K562 (cell line): ENCODE results near the gene WDCP. TPM values are rescaled to one million over a fixed set of nuclear protein-coding genes. Genes with fewer than 3 reads are reported as not detected.

Source experiments
- ARNT ChIP-seq, 2 experiments: fragments of 450-650 bp; IDR thresholded peaks; 2 replicates each; pipeline ENCODE4 v1.6.1; 2016; ENCODE audit warnings: mild to moderate bottlenecking in 1 of 2
- BDP1 ChIP-seq: IDR thresholded peaks from 3 replicates; pipeline ENCODE4 v1.6.1; 2011; ENCODE audit not compliant: insufficient read length, insufficient read depth
- CHCHD3 ChIP-seq: fragments of 250-450 bp; sonication (Bioruptor Pico); IDR thresholded peaks from 2 replicates; pipeline ENCODE4 v2.1.2; 2022; ENCODE audit warnings: mild to moderate bottlenecking
- DMBX1 ChIP-seq: fragments of 250-450 bp; sonication (Bioruptor Pico); IDR thresholded peaks from 2 replicates; pipeline ENCODE4 v1.8.0; 2022; ENCODE audit warnings: inconsistent platforms, mild to moderate bottlenecking, moderate library complexity, borderline replicate concordance
- HDAC6 ChIP-seq: IDR thresholded peaks from 2 replicates; pipeline ENCODE4 v1.6.1; 2012; ENCODE audit warnings: low read depth, mild to moderate bottlenecking, control low read depth, inconsistent platforms, low read length, moderate library complexity
- IFI16 ChIP-seq: fragments of 250-450 bp; sonication (Bioruptor Pico); IDR thresholded peaks from 2 replicates; pipeline ENCODE4 v2.1.2; 2022; ENCODE audit warnings: mild to moderate bottlenecking, inconsistent platforms
- KLF16 ChIP-seq: IDR thresholded peaks from 2 replicates; pipeline ENCODE4 v1.6.1; 2016; ENCODE audit warnings: antibody characterized with exemption
- MTA2 ChIP-seq: fragments of 450-650 bp; IDR thresholded peaks from 2 replicates; pipeline ENCODE4 v1.6.1; 2016; ENCODE audit warnings: low read depth
- NR1H2 ChIP-seq: sonication (generic); formaldehyde crosslinking; IDR thresholded peaks from 2 replicates; pipeline ENCODE4 v1.4.0; 2020; ENCODE audit warnings: mild to moderate bottlenecking, missing genetic modification reagents
- RAD51 ChIP-seq: fragments of 450-650 bp; IDR thresholded peaks from 2 replicates; pipeline ENCODE4 v1.7.1; 2016; ENCODE audit warnings: low read depth, mild to moderate bottlenecking, borderline replicate concordance
- SMC3 ChIP-seq: conservative IDR thresholded peaks from 2 replicates; pipeline ENCODE4 v1.6.1; 2011; ENCODE audit warnings: low read depth, low read length, improper control_type of control experiment; ENCODE audit not compliant: insufficient read depth
- ZBTB17 ChIP-seq: fragments of 450-650 bp; formaldehyde crosslinking; IDR thresholded peaks from 2 replicates; pipeline ENCODE4 v1.4.0; 2020; ENCODE audit warnings: mild to moderate bottlenecking
- ZC3H11A ChIP-seq: IDR thresholded peaks from 2 replicates; pipeline ENCODE4 v1.6.1; 2012; ENCODE audit warnings: low read depth, low read length, improper control_type of control experiment
- ZNF3 ChIP-seq: fragments of 250-450 bp; sonication (Bioruptor Pico); IDR thresholded peaks from 2 replicates; pipeline ENCODE4 v1.5.0; 2021; ENCODE audit warnings: mild to moderate bottlenecking, moderate library complexity
- ZNF445 ChIP-seq: fragments of 250-450 bp; sonication (Bioruptor Pico); IDR thresholded peaks from 2 replicates; pipeline ENCODE4 v1.4.0; 2020; ENCODE audit warnings: low read depth, mild to moderate bottlenecking, moderate library complexity
- ZNF589 ChIP-seq: fragments of 200-800 bp; sonication (Bioruptor generic); IDR thresholded peaks from 2 replicates; pipeline ENCODE4 v1.6.1; 2016; ENCODE audit warnings: low read depth, missing genetic modification characterization, missing compliant biosample characterization
- ZNF75A ChIP-seq: fragments of 450-650 bp; formaldehyde crosslinking; IDR thresholded peaks from 2 replicates; pipeline ENCODE4 v1.4.0; 2020; ENCODE audit warnings: mild to moderate bottlenecking
- polyA plus RNA-seq, 8 experiments: library from polyadenylated mRNA; depleted of rRNA in 4 of 8; stranded (reverse) in 5 of 8; unstranded in 3 of 8; fragments of >200 nt; fragmentation: Nextera tagmentation in 2 of 8; fragmentation: Illumina TruSeq in 1 of 8; extraction: Ambion mirVana in 2 of 8; extraction: Trizol in 1 of 8; gene quantifications; 2 replicates each; pipeline versions ENCODE4 v1.2.1 to v1.2.3, GENCODE V29; 2011 to 2014; ENCODE audit warnings: inconsistent platforms in 1 of 8, missing spikeins in 1 of 8
- total RNA-seq, 7 experiments: library from RNA; depleted of rRNA in 6 of 7; stranded (reverse); fragments of >200 nt in 6 of 7; fragmentation: Illumina TruSeq in 2 of 7; extraction: Trizol in 2 of 7; gene quantifications; 2 replicates each; pipeline versions ENCODE4 v1.2.1 to v1.2.3, GENCODE V29; 2011 to 2021; ENCODE audit warnings: low replicate concordance in 1 of 7
- TF ChIP-seq, protein P1 (sequence below), 2 experiments: fragments of 450-650 bp; IDR thresholded peaks; 2 replicates each; pipeline ENCODE4 v1.6.1; 2016
- TF ChIP-seq, protein P2 (sequence below): sonication (generic); formaldehyde crosslinking; IDR thresholded peaks from 2 replicates; pipeline ENCODE4 v1.8.0; 2022; ENCODE audit warnings: missing genetic modification reagents, mild to moderate bottlenecking, borderline replicate concordance
- TF ChIP-seq, protein P3 (sequence below), 2 experiments: IDR thresholded peaks; 2 replicates each; pipeline ENCODE4 v1.6.1; 2012; ENCODE audit warnings: improper control_type of control experiment in 2 of 2, low read depth in 2 of 2, low read length in 2 of 2, borderline replicate concordance in 1 of 2

The WDCP gene
- total and polyA plus RNA-seq, 9 of the 15 experiments (the other 6 are each of a cell fraction or from before 2014, with no cell fraction given): 10.1 to 41.4 (median 21.8) TPM

- TF ChIP-seq ZNF589 (CRISPR knock-in tag): no peak
- TF ChIP-seq, protein P1, sequence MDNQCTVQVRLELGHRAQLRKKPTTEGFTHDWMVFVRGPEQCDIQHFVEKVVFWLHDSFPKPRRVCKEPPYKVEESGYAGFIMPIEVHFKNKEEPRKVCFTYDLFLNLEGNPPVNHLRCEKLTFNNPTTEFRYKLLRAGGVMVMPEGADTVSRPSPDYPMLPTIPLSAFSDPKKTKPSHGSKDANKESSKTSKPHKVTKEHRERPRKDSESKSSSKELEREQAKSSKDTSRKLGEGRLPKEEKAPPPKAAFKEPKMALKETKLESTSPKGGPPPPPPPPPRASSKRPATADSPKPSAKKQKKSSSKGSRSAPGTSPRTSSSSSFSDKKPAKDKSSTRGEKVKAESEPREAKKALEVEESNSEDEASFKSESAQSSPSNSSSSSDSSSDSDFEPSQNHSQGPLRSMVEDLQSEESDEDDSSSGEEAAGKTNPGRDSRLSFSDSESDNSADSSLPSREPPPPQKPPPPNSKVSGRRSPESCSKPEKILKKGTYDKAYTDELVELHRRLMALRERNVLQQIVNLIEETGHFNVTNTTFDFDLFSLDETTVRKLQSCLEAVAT (IDR thresholded peaks at IDR 0.05): no peak
- peak; percentile 54 to 90; a peak in 2 of 4 replicates for TF ChIP-seq ARNT (IDR thresholded peaks at IDR 0.05)
- TF ChIP-seq DMBX1 (CRISPR knock-in tag): no peak; the same call in 1 of the 2 replicates
- TF ChIP-seq MTA2: no peak
- no peak; the same call in 1 of the 2 replicates for TF ChIP-seq ZBTB17 (CRISPR knock-in tag)
- no peak for TF ChIP-seq HDAC6
- TF ChIP-seq, protein P2, sequence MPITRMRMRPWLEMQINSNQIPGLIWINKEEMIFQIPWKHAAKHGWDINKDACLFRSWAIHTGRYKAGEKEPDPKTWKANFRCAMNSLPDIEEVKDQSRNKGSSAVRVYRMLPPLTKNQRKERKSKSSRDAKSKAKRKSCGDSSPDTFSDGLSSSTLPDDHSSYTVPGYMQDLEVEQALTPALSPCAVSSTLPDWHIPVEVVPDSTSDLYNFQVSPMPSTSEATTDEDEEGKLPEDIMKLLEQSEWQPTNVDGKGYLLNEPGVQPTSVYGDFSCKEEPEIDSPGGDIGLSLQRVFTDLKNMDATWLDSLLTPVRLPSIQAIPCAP (CRISPR knock-in tag): no peak
- TF ChIP-seq ZNF3 (CRISPR knock-in tag): no peak
- no peak for TF ChIP-seq ZNF445 (CRISPR knock-in tag)
- TF ChIP-seq NR1H2: no peak
- TF ChIP-seq IFI16 (CRISPR knock-in tag): no peak
- TF ChIP-seq ZNF75A (CRISPR knock-in tag): no peak
- TF ChIP-seq RAD51: no peak
- TF ChIP-seq, protein P3, sequence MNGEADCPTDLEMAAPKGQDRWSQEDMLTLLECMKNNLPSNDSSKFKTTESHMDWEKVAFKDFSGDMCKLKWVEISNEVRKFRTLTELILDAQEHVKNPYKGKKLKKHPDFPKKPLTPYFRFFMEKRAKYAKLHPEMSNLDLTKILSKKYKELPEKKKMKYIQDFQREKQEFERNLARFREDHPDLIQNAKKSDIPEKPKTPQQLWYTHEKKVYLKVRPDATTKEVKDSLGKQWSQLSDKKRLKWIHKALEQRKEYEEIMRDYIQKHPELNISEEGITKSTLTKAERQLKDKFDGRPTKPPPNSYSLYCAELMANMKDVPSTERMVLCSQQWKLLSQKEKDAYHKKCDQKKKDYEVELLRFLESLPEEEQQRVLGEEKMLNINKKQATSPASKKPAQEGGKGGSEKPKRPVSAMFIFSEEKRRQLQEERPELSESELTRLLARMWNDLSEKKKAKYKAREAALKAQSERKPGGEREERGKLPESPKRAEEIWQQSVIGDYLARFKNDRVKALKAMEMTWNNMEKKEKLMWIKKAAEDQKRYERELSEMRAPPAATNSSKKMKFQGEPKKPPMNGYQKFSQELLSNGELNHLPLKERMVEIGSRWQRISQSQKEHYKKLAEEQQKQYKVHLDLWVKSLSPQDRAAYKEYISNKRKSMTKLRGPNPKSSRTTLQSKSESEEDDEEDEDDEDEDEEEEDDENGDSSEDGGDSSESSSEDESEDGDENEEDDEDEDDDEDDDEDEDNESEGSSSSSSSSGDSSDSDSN (IDR thresholded peaks at IDR 0.05; ENCODE audit: borderline replicate concordance in 1 of 2, low read depth in 2 of 2, low read length in 2 of 2): peak in 1 of 2 experiments; percentile 79; a peak in 1 of 4 replicates
- 0 out of 2 replicates have a peak, but pooled peaks have one; percentile 3 for TF ChIP-seq SMC3
- TF ChIP-seq ZC3H11A: peak; percentile 91
- no peak for TF ChIP-seq BDP1
- TF ChIP-seq CHCHD3 (CRISPR knock-in tag): no peak
- no peak for TF ChIP-seq KLF16
Measured at GRCh38 chr2:24075915-24076848, 29.0 kb upstream of the WDCP start, which contains the start of gene SF3B6 (continued).
